ENCODE results near the gene STEAP4.

- TF ChIP-seq EZH2 (IDR thresholded peaks at IDR 0.05; ENCODE audit: low read length, missing control alignments), result no peak
- no peak for TF ChIP-seq CTCF (conservative IDR thresholded peaks at IDR 0.05 in 1 of 2, IDR thresholded peaks at IDR 0.05 in 1 of 2; ENCODE audit: low read depth in 1 of 2, low read length in 2 of 2)
Observed at GRCh38 chr7:88306590-88307048, at the start of gene STEAP4.

Measured in fibroblast of lung (primary cell).